Stomach smooth muscle (tissue), 2 donors: ENCODE measurements around the gene PHACTR3.

ENCODE experiments used
- H3K27ac ChIP-seq: one replicate; pipeline ENCODE4 v1.7.0; 2013; ENCODE audit warnings: mild to moderate bottlenecking, low read length, inconsistent platforms
- H3K27me3 ChIP-seq, 2 donors: one replicate each; pipeline ENCODE4 v1.7.0; 2013; ENCODE audit warnings: low read length in 2 of 2; ENCODE audit not compliant: insufficient read depth in 2 of 2, control insufficient read depth in 1 of 2
- H3K36me3 ChIP-seq, 2 donors: one replicate each; pipeline ENCODE4 v1.7.0; 2013; ENCODE audit warnings: low read length in 2 of 2; ENCODE audit not compliant: control insufficient read depth in 2 of 2, insufficient read depth in 2 of 2
- H3K4me1 ChIP-seq: one replicate; pipeline ENCODE4 v1.7.0; 2013; ENCODE audit warnings: low read length; ENCODE audit not compliant: control insufficient read depth, insufficient read depth
- H3K4me3 ChIP-seq, 2 donors: one replicate each; pipeline ENCODE4 v1.7.0; 2013; ENCODE audit warnings: low read length in 2 of 2
- H3K9ac ChIP-seq, 2 donors: one replicate each; pipeline ENCODE4 v1.7.0; 2013; ENCODE audit warnings: low read length in 2 of 2, mild to moderate bottlenecking in 1 of 2
- H3K9me3 ChIP-seq, 2 donors: one replicate each; pipeline ENCODE4 v1.7.0; 2013; ENCODE audit warnings: low read length in 2 of 2; ENCODE audit not compliant: control insufficient read depth in 2 of 2
- donor health status: healthy.
- donor health status: Pancreatic carcinoma.

PHACTR3 gene

GRCh38 chr20:59825563-59825920, 221.2 kb downstream of the PHACTR3 start:
- no peak overlapping the region for H3K27ac ChIP-seq
- no peak overlapping the region for H3K9ac ChIP-seq
- H3K4me1 ChIP-seq: no peaks in the 10 kb centered on the region
- no peaks in the 10 kb centered on the region for H3K9me3 ChIP-seq
- no peaks in the 10 kb centered on the region for H3K36me3 ChIP-seq
- H3K4me3 ChIP-seq: no peak overlapping the region
- peaks cover 0 to 6% of the 10 kb centered on the region in 2 donors for H3K27me3 ChIP-seq

- no peak overlapping the region for H3K9ac ChIP-seq
- no peak overlapping the region for H3K27ac ChIP-seq
These were observed 221.8 kb downstream of the PHACTR3 start for GRCh38 chr20:59825944-59826759.

GRCh38 chr20:59827138-59828056, 223.1 kb downstream of the PHACTR3 start:
- H3K9ac ChIP-seq: no peak overlapping the region
- no peaks in the 10 kb centered on the region for H3K9me3 ChIP-seq
- no peaks in the 10 kb centered on the region for H3K36me3 ChIP-seq
- no peaks in the 10 kb centered on the region for H3K4me1 ChIP-seq
- peaks cover 0 to 7% of the 10 kb centered on the region in 2 donors for H3K27me3 ChIP-seq
- no peak overlapping the region for H3K27ac ChIP-seq
- no peak overlapping the region for H3K4me3 ChIP-seq

More at GRCh38 chr20:59825944-59826759, 221.8 kb downstream of the PHACTR3 start:
- H3K27me3 ChIP-seq: peaks cover 0 to 9% of the 10 kb centered on the region in 2 donors
- H3K4me3 ChIP-seq: no peak overlapping the region
- no peaks in the 10 kb centered on the region for H3K9me3 ChIP-seq
- no peaks in the 10 kb centered on the region for H3K4me1 ChIP-seq
- no peaks in the 10 kb centered on the region for H3K36me3 ChIP-seq

- no peak overlapping the region for H3K27ac ChIP-seq
- H3K4me3 ChIP-seq: no peak overlapping the region
- no peaks in the 10 kb centered on the region for H3K9me3 ChIP-seq
- peaks cover 0 to 5% of the 10 kb centered on the region in 2 donors for H3K27me3 ChIP-seq
- H3K4me1 ChIP-seq: no peaks in the 10 kb centered on the region
- no peaks in the 10 kb centered on the region for H3K36me3 ChIP-seq
- no peak overlapping the region for H3K9ac ChIP-seq
These were observed 224.0 kb downstream of the PHACTR3 start for GRCh38 chr20:59828125-59829053.

GRCh38 chr20:59829054-59829785, 224.9 kb downstream of the PHACTR3 start:
- Histone ChIP-seq H3K9me3 (no peaks in the 10 kb centered on the region), H3K9ac (no peak overlapping the region), H3K27ac (no peak overlapping the region), H3K4me1 (no peaks in the 10 kb centered on the region), H3K36me3 (no peaks in the 10 kb centered on the region), H3K4me3 (no peak overlapping the region), H3K27me3 (peaks cover 0 to 5% of the 10 kb centered on the region in 2 donors)

GRCh38 chr20:59829786-59830664, 225.7 kb downstream of the PHACTR3 start:
- H3K27ac ChIP-seq: no peak overlapping the region

GRCh38 chr20:59830665-59831023, 226.3 kb downstream of the PHACTR3 start:
- no peaks in the 10 kb centered on the region for H3K9me3 ChIP-seq
- H3K27ac ChIP-seq: no peak overlapping the region
- peaks cover 2% of the 10 kb centered on the region for H3K4me1 ChIP-seq

More at GRCh38 chr20:59829786-59830664, 225.7 kb downstream of the PHACTR3 start:
- H3K9ac ChIP-seq: no peak overlapping the region
- H3K36me3 ChIP-seq: no peaks in the 10 kb centered on the region
- no peak overlapping the region for H3K4me3 ChIP-seq
- no peaks in the 10 kb centered on the region for H3K9me3 ChIP-seq
- H3K27me3 ChIP-seq: peaks cover 0 to 5% of the 10 kb centered on the region in 2 donors
- no peaks in the 10 kb centered on the region for H3K4me1 ChIP-seq

GRCh38 chr20:59831024-59831915, 226.9 kb downstream of the PHACTR3 start:
- Histone ChIP-seq H3K4me3 (no peak overlapping the region), H3K27me3 (peaks cover 0 to 7% of the 10 kb centered on the region in 2 donors), H3K36me3 (no peaks in the 10 kb centered on the region), H3K27ac (no peak overlapping the region), H3K9me3 (no peaks in the 10 kb centered on the region), H3K4me1 (peaks cover 9% of the 10 kb centered on the region), H3K9ac (no peak overlapping the region)

More at GRCh38 chr20:59830665-59831023, 226.3 kb downstream of the PHACTR3 start:
- Histone ChIP-seq H3K9ac (no peak overlapping the region), H3K27me3 (peaks cover 0 to 5% of the 10 kb centered on the region in 2 donors), H3K4me3 (no peak overlapping the region), H3K36me3 (no peaks in the 10 kb centered on the region)
